Adrenal gland (tissue), 5 donors: ENCODE data around the gene CEBPB.

Experiments used
- CTCF ChIP-seq, 6 experiments: fragments of 450-650 bp in 4 of 6; fragments of 200-600 bp in 2 of 6; sonication (generic) in 1 of 6; IDR thresholded peaks; 1 replicate in 5 of 6; 2 replicates in 1 of 6; pipeline versions ENCODE4 v1.5.1 to v1.8.0; 2016 to 2021; ENCODE audit warnings: antibody characterized with exemption in 6 of 6, mild to moderate bottlenecking in 2 of 6, moderate library complexity in 1 of 6
- POLR2A ChIP-seq, 2 donors: fragments of 450-650 bp; IDR thresholded peaks; one replicate each; pipeline ENCODE4 v1.6.1; 2017; ENCODE audit warnings: antibody characterized with exemption in 2 of 2, mild to moderate bottlenecking in 2 of 2, moderate library complexity in 1 of 2
- donor health status: DM: no; HTN: no; CAD: no.

- TF ChIP-seq POLR2A (IDR thresholded peaks at IDR 0.05) (no peak), CTCF (IDR thresholded peaks at IDR 0.05) (no peak)
Measured at GRCh38 chr20:50221501-50222308, 31.1 kb downstream of the CEBPB start.
